Muscle of leg (tissue), 11 donors: ENCODE measurements around the gene CDK5RAP2. TPM values are rescaled to one million over a fixed set of nuclear protein-coding genes. Genes with fewer than 3 reads are reported as not detected.

ENCODE experiments used
- DNase-seq: peaks from one replicate; pipeline ENCODE4 v3.0.0; 2013
- H3K27ac ChIP-seq: one replicate; pipeline ENCODE4 v1.5.1; 2013; ENCODE audit warnings: mild to moderate bottlenecking, low read length, control low read depth
- H3K27me3 ChIP-seq: one replicate; pipeline ENCODE4 v1.6.1; 2013; ENCODE audit warnings: low read length; ENCODE audit not compliant: control insufficient read depth, insufficient read depth
- H3K36me3 ChIP-seq: one replicate; pipeline ENCODE4 v1.6.1; 2013; ENCODE audit warnings: low read length; ENCODE audit not compliant: control insufficient read depth, insufficient read depth
- H3K4me1 ChIP-seq: one replicate; pipeline ENCODE4 v1.6.1; 2013; ENCODE audit warnings: low read length; ENCODE audit not compliant: control insufficient read depth, insufficient read depth
- H3K4me3 ChIP-seq: one replicate; pipeline ENCODE4 v1.5.1; 2013; ENCODE audit warnings: low read length, control low read depth
- H3K9me3 ChIP-seq: replicated peaks from 2 replicates; pipeline ENCODE4 v1.6.1; 2013; ENCODE audit warnings: low read depth, low read length; ENCODE audit not compliant: control insufficient read depth
- WGBS: methylation state at CpG from one replicate; pipeline ENCODE4 v1.1.5; 2013; ENCODE audit warnings: missing lambda C conversion rate; ENCODE audit not compliant: insufficient coverage; 5-methylcytosine and 5-hydroxymethylcytosine counted together
- polyA plus RNA-seq, 8 donors: library from polyadenylated mRNA; unstranded; fragments of 120-200 nt; gene quantifications; one replicate each; pipeline versions ENCODE4 v1.2.1 to v1.2.3, GENCODE V29; 2013; ENCODE audit warnings: inconsistent platforms in 1 of 8, low replicate concordance in 1 of 8; ENCODE audit not compliant: insufficient read length in 8 of 8, insufficient read depth in 1 of 8
- total RNA-seq: library from RNA; stranded (reverse); fragments of 120-200 nt; gene quantifications from one replicate; pipeline ENCODE4 v1.2.4, GENCODE V29; 2013

Gene CDK5RAP2
- total and polyA plus RNA-seq, 9 donors, result 36.8 to 55.1 (median 44.5) TPM

DNA sequence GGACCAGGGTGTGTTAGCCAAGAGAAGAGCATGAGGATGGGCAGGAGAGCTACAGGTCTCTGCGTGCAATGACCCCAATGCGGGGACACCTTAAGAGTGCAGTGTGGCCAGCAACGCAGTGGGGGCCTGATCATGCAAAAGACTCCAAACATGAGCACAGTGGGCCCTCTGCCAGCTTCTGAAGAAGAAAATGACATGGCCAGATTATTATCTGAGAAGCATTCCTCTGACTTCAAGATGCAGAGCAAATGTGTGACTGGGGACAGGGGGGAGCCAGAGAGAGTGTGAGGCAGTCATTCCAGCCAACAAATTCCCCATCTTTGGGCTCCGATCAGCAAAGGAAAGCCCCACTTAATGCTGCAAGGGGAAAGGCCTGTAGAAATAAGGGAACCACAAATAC, 229.4 kb downstream of the CDK5RAP2 start:
- no peaks in the 10 kb centered on the region for H3K9me3 ChIP-seq
- no peak overlapping the region for H3K4me3 ChIP-seq
- 21% methylated on average over 4 of the region's 4 CpGs for WGBS
- peak; percentile 29 for DNase-seq
- H3K27me3 ChIP-seq, result peaks cover 2% of the 10 kb centered on the region
- no peaks in the 10 kb centered on the region for H3K36me3 ChIP-seq
- no peak overlapping the region for H3K27ac ChIP-seq
- peaks cover 11% of the 10 kb centered on the region for H3K4me1 ChIP-seq

DNA sequence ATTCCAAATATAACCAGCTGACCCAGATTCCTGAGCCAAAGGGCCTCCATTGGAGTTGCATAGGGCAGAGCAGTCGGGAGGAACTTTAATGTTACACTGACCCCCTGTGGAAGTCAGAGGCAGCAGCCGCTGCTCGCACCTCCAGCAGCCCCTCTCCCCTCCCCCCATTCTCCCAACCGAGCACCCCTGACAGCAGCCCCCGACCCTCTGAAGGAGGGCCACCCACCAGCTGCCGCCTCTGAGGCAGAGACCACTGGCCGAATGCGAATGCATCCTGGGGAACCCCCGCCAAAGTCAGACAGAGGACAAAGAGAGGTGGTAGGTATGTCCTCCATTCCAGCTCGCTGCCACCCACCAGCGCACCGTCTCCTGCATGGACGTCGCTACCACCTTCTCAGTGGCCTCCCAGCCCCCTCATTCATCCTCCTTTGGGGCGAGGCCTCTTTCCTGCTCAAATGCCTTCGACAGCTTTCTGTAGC, 231.0 kb downstream of the CDK5RAP2 start:
- H3K9me3 ChIP-seq, result no peaks in the 10 kb centered on the region
- 21% methylated on average over 14 of the region's 16 CpGs for WGBS
- DNase-seq, result peak; percentile 46
- no peak overlapping the region for H3K27ac ChIP-seq
- no peaks in the 10 kb centered on the region for H3K27me3 ChIP-seq
- peaks cover 11% of the 10 kb centered on the region for H3K4me1 ChIP-seq
- H3K36me3 ChIP-seq, result no peaks in the 10 kb centered on the region
- no peak overlapping the region for H3K4me3 ChIP-seq

DNA sequence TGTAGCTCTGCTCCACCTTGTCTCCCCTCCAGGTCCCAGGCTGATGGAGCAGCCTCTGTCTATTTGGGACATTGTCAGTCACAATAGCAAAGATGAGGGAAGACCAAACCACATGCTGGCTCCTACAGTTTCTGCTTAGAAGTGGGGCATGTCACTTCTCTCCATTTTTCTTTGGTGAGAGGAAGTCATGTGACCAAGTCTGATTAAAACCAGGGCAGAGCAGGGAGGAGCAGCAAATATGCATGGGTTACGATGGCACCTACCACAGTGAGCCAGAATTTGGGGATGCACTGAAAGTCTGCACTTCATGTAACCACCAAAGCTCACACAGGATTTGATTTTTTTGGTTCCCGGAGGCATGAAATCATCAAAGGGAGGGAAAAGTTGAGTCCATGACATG, 234.6 kb downstream of the CDK5RAP2 start:
- peaks cover 8% of the 10 kb centered on the region for H3K4me1 ChIP-seq
- 80% methylated on average over 1 of the region's 2 CpGs for WGBS
- no peaks in the 10 kb centered on the region for H3K36me3 ChIP-seq
- peaks cover 5% of the 10 kb centered on the region for H3K9me3 ChIP-seq
- H3K27ac ChIP-seq, result no peak overlapping the region
- no peak overlapping the region for H3K4me3 ChIP-seq
- no peak for DNase-seq
- no peaks in the 10 kb centered on the region for H3K27me3 ChIP-seq

DNA sequence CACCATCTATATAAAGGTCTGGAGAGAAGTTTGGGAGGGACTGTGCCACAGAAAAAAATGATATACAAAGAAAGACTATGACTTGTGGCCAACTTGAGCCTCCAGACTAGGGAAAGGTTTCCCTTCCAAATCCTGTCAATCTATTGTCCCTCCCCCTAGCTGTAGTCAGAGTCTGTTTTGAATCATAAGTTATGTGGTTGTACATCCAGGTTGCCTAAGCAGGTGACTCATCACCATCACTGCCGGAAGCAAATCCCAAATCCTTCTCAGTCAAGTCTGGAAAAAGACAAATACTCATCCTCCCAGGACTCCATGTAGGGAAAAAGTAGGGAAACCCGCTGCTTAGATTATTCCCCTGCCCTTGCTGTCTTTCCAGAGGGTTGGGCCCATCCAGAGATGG, 235.7 kb downstream of the CDK5RAP2 start:
- Histone ChIP-seq H3K36me3 (no peaks in the 10 kb centered on the region), H3K9me3 (peaks cover 5% of the 10 kb centered on the region), H3K27me3 (no peaks in the 10 kb centered on the region), H3K4me1 (peaks cover 8% of the 10 kb centered on the region), H3K27ac (no peak overlapping the region), H3K4me3 (no peak overlapping the region)
- no CpG with 5 or more reads among the region's 2 CpGs for WGBS
- no peak for DNase-seq

DNA sequence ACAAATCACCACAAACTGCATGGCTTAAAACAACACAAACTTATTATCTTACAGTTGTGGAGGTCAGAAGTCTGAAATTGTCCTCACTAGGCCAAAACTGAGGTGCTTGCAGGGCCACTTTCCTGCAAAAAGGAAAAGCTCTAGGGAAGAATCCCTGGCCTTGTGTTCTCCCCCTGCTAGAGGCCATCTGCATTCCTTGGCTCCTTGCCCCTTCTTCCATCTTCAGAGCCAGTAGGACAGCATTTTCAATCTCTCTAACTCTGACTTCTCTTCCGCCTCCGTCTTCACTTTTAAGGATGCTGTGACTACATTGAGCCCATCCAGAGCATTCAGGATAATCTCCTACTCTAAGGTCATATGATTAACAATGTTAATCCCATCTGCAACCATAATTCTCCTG, 236.6 kb downstream of the CDK5RAP2 start:
- Histone ChIP-seq H3K4me3 (no peak overlapping the region), H3K27me3 (no peaks in the 10 kb centered on the region), H3K27ac (no peak overlapping the region), H3K36me3 (no peaks in the 10 kb centered on the region), H3K9me3 (peaks cover 5% of the 10 kb centered on the region), H3K4me1 (no peaks in the 10 kb centered on the region)
- WGBS, result 54% methylated on average over 2 of the region's 2 CpGs
- peak; percentile 73 for DNase-seq

Other genes with a start within 250 kb of the CDK5RAP2 start
- gene MEGF9, start 134.3 kb upstream of the CDK5RAP2 start, total RNA-seq, result 6.8 TPM
- gene MEGF9, start 134.3 kb upstream of the CDK5RAP2 start, polyA plus RNA-seq, result 10 to 100 TPM in 1 of 8 donors, 1 to 10 TPM in 7; 6.3 to 12.8 (median 7.3) TPM
- gene FBXW2, start 213.2 kb upstream of the CDK5RAP2 start, total RNA-seq, result 22.6 TPM
- 10 to 100 TPM; 25.3 to 35.1 (median 28.6) TPM for gene FBXW2, start 213.2 kb upstream of the CDK5RAP2 start, polyA plus RNA-seq